ENCODE results near the gene LUZP2.

- TF ChIP-seq EP300 (IDR thresholded peaks at IDR 0.05), result no peak
- TF ChIP-seq POLR2A (IDR thresholded peaks at IDR 0.05), result no peak
Measured at GRCh38 chr11:24511511-24511910, 14.7 kb downstream of the LUZP2 start.
